H1 (cell line): ENCODE measurements around the gene NT5E. TPM values are rescaled to one million over a fixed set of nuclear protein-coding genes. Genes with fewer than 3 reads are reported as not detected.

Source experiments
- CTCF ChIA-PET: fragments of 300-600 bp; sonication (Branson Sonifier 250); formaldehyde crosslinking; loops from one replicate; lab custom pipeline; 2021; ENCODE audit not compliant: partially characterized antibody; lab: Charles Lee
- POLR2A ChIA-PET: fragments of 300-600 bp; sonication (Branson Sonifier 250); formaldehyde crosslinking; loops from one replicate; lab custom pipeline; 2021; ENCODE audit warnings: inconsistent platforms; ENCODE audit not compliant: partially characterized antibody; lab: Charles Lee
- DNase-seq, 2 experiments: peaks; one replicate each; pipeline versions ENCODE4 v3.0.0 to v3.0.0-alpha.2; 2010 to 2022; ENCODE audit warnings: low spot score in 2 of 2, low read depth in 1 of 2, mixed read lengths in 1 of 2
- FAIRE-seq: peaks from 2 replicates; lab custom pipeline; 2011; peaks lifted over from hg19 to GRCh38; lab: Jason Lieb, UNC
- H2AFZ ChIP-seq: 2 replicates; pipeline ENCODE4 v1.8.1; 2012; ENCODE audit warnings: low read length, inconsistent platforms
- H2AK5ac ChIP-seq: 2 replicates; pipeline ENCODE4 v1.6.1; 2013; ENCODE audit warnings: low read depth, low read length
- H2BK120ac ChIP-seq: replicated peaks from 2 replicates; pipeline ENCODE3; 2013; ENCODE audit warnings: low read depth, low read length, inconsistent platforms
- H2BK12ac ChIP-seq: 2 replicates; pipeline ENCODE4 v1.6.1; 2013; ENCODE audit warnings: low read depth, low read length
- H2BK15ac ChIP-seq: 2 replicates; pipeline ENCODE4 v1.6.1; 2013; ENCODE audit warnings: low read length
- H2BK20ac ChIP-seq: 2 replicates; pipeline ENCODE4 v1.6.1; 2013; ENCODE audit warnings: low read length
- H2BK5ac ChIP-seq: 2 replicates; pipeline ENCODE4 v1.6.1; 2013; ENCODE audit warnings: low read depth, low read length
- H3K14ac ChIP-seq: 2 replicates; pipeline ENCODE4 v1.6.1; 2013; ENCODE audit warnings: inconsistent platforms; ENCODE audit not compliant: insufficient read length
- H3K18ac ChIP-seq: 2 replicates; pipeline ENCODE4 v1.6.1; 2013; ENCODE audit warnings: low read length; ENCODE audit errors: extremely low read depth
- H3K23ac ChIP-seq: 2 replicates; pipeline ENCODE4 v1.6.1; 2013; ENCODE audit warnings: inconsistent platforms; ENCODE audit not compliant: insufficient read length
- H3K23me2 ChIP-seq: 2 replicates; pipeline ENCODE4 v1.6.1; 2013; ENCODE audit warnings: low read depth, low read length
- H3K27ac ChIP-seq: 2 replicates; pipeline ENCODE4 v1.6.1; 2011; ENCODE audit warnings: low read depth, low read length, inconsistent platforms
- H3K27me3 ChIP-seq, 4 experiments: replicated peaks in 1 of 4; 1 replicate in 1 of 4; 2 replicates in 3 of 4; pipeline versions ENCODE4 v1.6.1 to v1.8.1; 2011 to 2013; ENCODE audit warnings: low read length in 3 of 4, mild to moderate bottlenecking in 3 of 4, inconsistent platforms in 2 of 4, mixed read lengths in 2 of 4, moderate library complexity in 1 of 4; ENCODE audit not compliant: control insufficient read depth in 3 of 4, insufficient read depth in 3 of 4; ENCODE audit errors: extremely low read depth in 1 of 4
- H3K36me3 ChIP-seq, 4 experiments: 2 replicates each; pipeline versions ENCODE4 v1.6.1 to v1.8.1; 2011 to 2013; ENCODE audit warnings: mild to moderate bottlenecking in 4 of 4, low read length in 3 of 4, moderate library complexity in 2 of 4, control low read depth in 1 of 4, inconsistent platforms in 1 of 4; ENCODE audit not compliant: insufficient read depth in 4 of 4, control insufficient read depth in 2 of 4
- H3K4ac ChIP-seq: replicated peaks from 2 replicates; pipeline ENCODE3; 2013; ENCODE audit warnings: low read length, low read depth, mixed read lengths, inconsistent platforms; ENCODE audit not compliant: insufficient read length
- H3K4me1 ChIP-seq, 4 experiments: replicated peaks in 1 of 4; 1 replicate in 1 of 4; 2 replicates in 3 of 4; pipeline versions ENCODE4 v1.6.1 to v1.8.1; 2011 to 2013; ENCODE audit warnings: low read length in 3 of 4, inconsistent platforms in 2 of 4, mixed read lengths in 1 of 4; ENCODE audit not compliant: insufficient read depth in 4 of 4, control insufficient read depth in 3 of 4
- H3K4me2 ChIP-seq, 2 experiments: 2 replicates each; pipeline versions ENCODE4 v1.6.1 to v1.8.1; 2011 to 2013; ENCODE audit warnings: low read depth in 2 of 2, low read length in 2 of 2, control low read depth in 1 of 2, inconsistent platforms in 1 of 2, mild to moderate bottlenecking in 1 of 2; ENCODE audit not compliant: insufficient read depth in 1 of 2
- H3K4me3 ChIP-seq, 4 experiments: fragments of 200-600, 300-600 bp in 1 of 4; sonication (generic), shearing (Covaris generic), sonication (Bioruptor Twin) in 1 of 4; 2 replicates each; pipeline versions ENCODE4 v1.5.1 to v1.8.1; 2011 to 2016; ENCODE audit warnings: low read length in 4 of 4, low read depth in 3 of 4, control low read depth in 2 of 4, inconsistent platforms in 2 of 4, mild to moderate bottlenecking in 2 of 4, mixed read lengths in 1 of 4, moderate library complexity in 1 of 4; ENCODE audit not compliant: insufficient read depth in 2 of 4; ENCODE audit errors: extremely low read depth in 1 of 4
- H3K56ac ChIP-seq: replicated peaks from 2 replicates; pipeline ENCODE3; 2013; ENCODE audit warnings: low read depth, mild to moderate bottlenecking, mixed read lengths, low read length, inconsistent platforms; ENCODE audit not compliant: insufficient read length
- H3K79me1 ChIP-seq: 2 replicates; pipeline ENCODE4 v1.6.1; 2013; ENCODE audit warnings: low read depth, low read length, control low read depth
- H3K79me2 ChIP-seq, 2 experiments: 2 replicates each; pipeline versions ENCODE4 v1.6.1 to v1.8.1; 2012 to 2013; ENCODE audit warnings: low read length in 2 of 2, mild to moderate bottlenecking in 2 of 2, inconsistent platforms in 1 of 2; ENCODE audit not compliant: insufficient read depth in 2 of 2, control insufficient read depth in 1 of 2
- H3K9ac ChIP-seq, 4 experiments: replicated peaks in 1 of 4; 1 replicate in 1 of 4; 2 replicates in 3 of 4; pipeline versions ENCODE4 v1.6.1 to v1.8.1; 2011 to 2013; ENCODE audit warnings: low read depth in 3 of 4, low read length in 3 of 4, control low read depth in 2 of 4, mild to moderate bottlenecking in 2 of 4, moderate library complexity in 2 of 4, inconsistent platforms in 1 of 4; ENCODE audit errors: extremely low read depth in 1 of 4
- H3K9me3 ChIP-seq, 2 experiments: 2 replicates each; pipeline versions ENCODE4 v1.6.1 to v1.8.1; 2012 to 2013; ENCODE audit warnings: mild to moderate bottlenecking in 2 of 2, moderate library complexity in 2 of 2, control low read depth in 1 of 2, inconsistent platforms in 1 of 2, low read depth in 1 of 2, low read length in 1 of 2, mixed read lengths in 1 of 2; ENCODE audit not compliant: insufficient read depth in 2 of 2
- H4K20me1 ChIP-seq, 2 experiments: replicated peaks in 1 of 2; 2 replicates each; pipeline versions ENCODE3 to v1.8.1; 2011 to 2013; ENCODE audit warnings: inconsistent platforms in 2 of 2, low read length in 2 of 2, mild to moderate bottlenecking in 1 of 2; ENCODE audit not compliant: insufficient read depth in 2 of 2, control insufficient read depth in 1 of 2
- H4K5ac ChIP-seq: 2 replicates; pipeline ENCODE4 v1.6.1; 2013; ENCODE audit warnings: low read length, low read depth, mixed read lengths, inconsistent platforms; ENCODE audit not compliant: insufficient read length
- H4K8ac ChIP-seq: 2 replicates; pipeline ENCODE4 v1.8.0; 2013; ENCODE audit warnings: mild to moderate bottlenecking, moderate library complexity, low read length, inconsistent platforms; ENCODE audit not compliant: insufficient read depth; ENCODE audit errors: extremely low read depth
- H4K91ac ChIP-seq: replicated peaks from 2 replicates; pipeline ENCODE3; 2013; ENCODE audit warnings: low read length, mixed read lengths, inconsistent platforms; ENCODE audit not compliant: insufficient read length
- ATF3 ChIP-seq: IDR thresholded peaks from 2 replicates; pipeline ENCODE4 v1.6.1; 2011; ENCODE audit warnings: low read depth, mild to moderate bottlenecking, low read length; ENCODE audit not compliant: insufficient read depth
- CEBPB ChIP-seq: IDR thresholded peaks from 2 replicates; pipeline ENCODE4 v1.6.1; 2012; ENCODE audit warnings: low read depth, low read length
- CREB1 ChIP-seq: IDR thresholded peaks from 2 replicates; pipeline ENCODE4 v1.6.1; 2012; ENCODE audit warnings: inconsistent platforms
- EGR1 ChIP-seq: IDR thresholded peaks from 2 replicates; pipeline ENCODE4 v1.6.1; 2011; ENCODE audit warnings: low read depth, low read length, borderline replicate concordance
- EP300 ChIP-seq, 2 experiments: IDR thresholded peaks; 1 replicate in 1 of 2; 2 replicates in 1 of 2; pipeline ENCODE4 v1.6.1; 2011 to 2012; ENCODE audit warnings: low read depth in 2 of 2, low read length in 2 of 2, mild to moderate bottlenecking in 2 of 2, borderline replicate concordance in 1 of 2, inconsistent platforms in 1 of 2, moderate library complexity in 1 of 2
- GTF2F1 ChIP-seq: IDR thresholded peaks from 2 replicates; pipeline ENCODE4 v1.6.1; 2012; ENCODE audit warnings: low read depth, low read length, improper control_type of control experiment, borderline replicate concordance
- JUN ChIP-seq: IDR thresholded peaks from 2 replicates; pipeline ENCODE4 v1.6.1; 2011; ENCODE audit warnings: low read depth, mild to moderate bottlenecking, improper control_type of control experiment, low read length
- MAFK ChIP-seq: IDR thresholded peaks from 2 replicates; pipeline ENCODE4 v1.6.1; 2012; ENCODE audit warnings: low read depth, mild to moderate bottlenecking, improper control_type of control experiment, low read length
- MAX ChIP-seq: IDR thresholded peaks from 2 replicates; pipeline ENCODE4 v1.6.1; 2012; ENCODE audit warnings: inconsistent platforms
- POU5F1 ChIP-seq: IDR thresholded peaks from 2 replicates; pipeline ENCODE4 v1.6.1; 2011; ENCODE audit warnings: low read depth, mild to moderate bottlenecking, low read length, moderate library complexity
- SIX5 ChIP-seq: IDR thresholded peaks from 2 replicates; pipeline ENCODE4 v1.6.1; 2011; ENCODE audit warnings: mild to moderate bottlenecking, low read depth, low read length
- SP4 ChIP-seq: IDR thresholded peaks from 2 replicates; pipeline ENCODE4 v1.6.1; 2012; ENCODE audit warnings: low read length, inconsistent platforms
- TAF1 ChIP-seq: IDR thresholded peaks from 2 replicates; pipeline ENCODE4 v1.6.1; 2011; ENCODE audit warnings: mild to moderate bottlenecking, low read depth, low read length
- TAF7 ChIP-seq: optimal IDR thresholded peaks from 2 replicates; pipeline ENCODE3; 2011; ENCODE audit warnings: low read depth, mild to moderate bottlenecking, inconsistent platforms, low read length, moderate library complexity, borderline replicate concordance
- TEAD4 ChIP-seq: IDR thresholded peaks from 2 replicates; pipeline ENCODE4 v1.6.1; 2012; ENCODE audit warnings: low read depth, low read length, inconsistent platforms, mixed read lengths
- YY1 ChIP-seq: IDR thresholded peaks from 2 replicates; pipeline ENCODE4 v1.6.1; 2011; ENCODE audit warnings: low read depth, mild to moderate bottlenecking, low read length
- WGBS, 2 experiments: shearing (Covaris generic) in 1 of 2; methylation state at CpG; one replicate each; pipeline versions ENCODE4 v1.1.6 to v1.1.7; 2013 to 2015; ENCODE audit warnings: low lambda C conversion rate in 2 of 2, mixed read lengths in 2 of 2, inconsistent platforms in 1 of 2, low coverage in 1 of 2, missing lambda C conversion rate in 1 of 2; ENCODE audit not compliant: insufficient replicate concordance in 2 of 2, insufficient coverage in 1 of 2, insufficient read length in 1 of 2; ENCODE audit errors: extremely low coverage in 1 of 2, missing lambda C conversion rate in 1 of 2; 5-methylcytosine and 5-hydroxymethylcytosine counted together
- polyA plus RNA-seq, 7 experiments: library from polyadenylated mRNA; depleted of rRNA in 3 of 7; stranded (reverse) in 5 of 7; unstranded in 2 of 7; fragments of >200 nt in 5 of 7; fragments of 200-250 nt in 2 of 7; gene quantifications; 1 replicate in 5 of 7; 2 replicates in 1 of 7; 4 replicates in 1 of 7; pipeline versions ENCODE4 v1.2.1 to v1.2.3, GENCODE V29; 2011 to 2013; ENCODE audit warnings: missing spikeins in 2 of 7, mixed read lengths in 2 of 7
- total RNA-seq: library from RNA; stranded (reverse); fragmentation: NEBNext Ultra II Directional; extraction: Animal tissue kit (Norgen Biotek cat#: 25700); gene quantifications from 2 replicates; pipeline ENCODE4 v1.2.1, GENCODE V29; 2021

NT5E gene
- total and polyA plus RNA-seq, 2 of the 8 experiments (the other 6 are each of a cell fraction or from before 2014, with no cell fraction given) = 0.74 to 1.5 TPM

GRCh38 chr6:85432554-85432953, 17.3 kb upstream of the NT5E start:
- DNase-seq (no peak), FAIRE-seq (no peak)
- Histone ChIP-seq H3K14ac (no peak overlapping the region), H3K27me3 (no peaks in the 10 kb centered on the region), H2BK12ac (no peak overlapping the region), H3K79me1 (no peaks in the 10 kb centered on the region), H4K91ac (no peak overlapping the region), H2AFZ (no peak overlapping the region), H3K27ac (no peak overlapping the region), H3K4me1 (no peaks in the 10 kb centered on the region), H4K5ac (no peak overlapping the region), H2BK20ac (no peak overlapping the region), H3K9ac (no peak overlapping the region), H3K79me2 (no peaks in the 10 kb centered on the region), H3K23me2 (no peaks in the 10 kb centered on the region), H3K4me3 (no peak overlapping the region), H3K36me3 (no peaks in the 10 kb centered on the region), H2BK5ac (no peak overlapping the region), H3K4ac (no peak overlapping the region), H3K23ac (no peak overlapping the region), H2BK120ac (no peak overlapping the region), H2AK5ac (no peak overlapping the region), H3K9me3 (no peaks in the 10 kb centered on the region; a peak in 1 of 4 replicates), H4K20me1 (no peaks in the 10 kb centered on the region), H2BK15ac (no peak overlapping the region), H3K56ac (no peak overlapping the region), H4K8ac (no peak overlapping the region), H3K4me2 (no peak overlapping the region), H3K18ac (no peak overlapping the region)
- ChIA-PET POLR2A (no interaction called here), CTCF (interaction anchor here (0.6 to 1.0 kb wide), 2 partner anchors 18 to 56 kb away, joined by 3 read pairs; no protein-coding TSS in a partner anchor)
- 100% methylated on average over 1 of the region's 1 CpG; no CpG with 5 or more reads in 1 of the 2 experiments for WGBS, 2 experiments
- TF ChIP-seq MAFK = no peak
- TF ChIP-seq GTF2F1 = no peak
- TF ChIP-seq CREB1 = no peak
- TF ChIP-seq SIX5 = no peak
- no peak for TF ChIP-seq TEAD4
- no peak for TF ChIP-seq EP300 (IDR thresholded peaks at IDR 0.05; ENCODE audit: borderline replicate concordance in 1 of 2, low read depth in 2 of 2, low read length in 2 of 2)
- TF ChIP-seq TAF7 = no peak
- TF ChIP-seq JUN = no peak
- TF ChIP-seq MAX = no peak
- no peak for TF ChIP-seq POU5F1
- no peak for TF ChIP-seq SP4
- no peak for TF ChIP-seq TAF1
- no peak for TF ChIP-seq CEBPB
- no peak for TF ChIP-seq EGR1
- TF ChIP-seq YY1 = no peak
- TF ChIP-seq ATF3 = no peak
